ENCODE measurements around the gene UHRF1.
"Not testable (repeated sequence)": the region's sequence is repeated elsewhere in the genome, so short reads cannot be mapped to it uniquely, and the experiment has no call there.

The UHRF1 gene

GRCh38 chr19:4938461-4938860, 29.2 kb downstream of the UHRF1 start:
- DNase-seq = not testable (repeated sequence)

- no peak for DNase-seq
These were observed 30.2 kb downstream of the UHRF1 start for GRCh38 chr19:4939466-4939865.

- not testable (repeated sequence) for DNase-seq
These were observed 32.4 kb downstream of the UHRF1 start for GRCh38 chr19:4941638-4942169.

- not testable (repeated sequence) for DNase-seq
These were observed 41.3 kb downstream of the UHRF1 start for GRCh38 chr19:4950650-4951049.

GRCh38 chr19:4951656-4952055, 42.4 kb downstream of the UHRF1 start:
- no peak for DNase-seq

GRCh38 chr19:4952945-4953344, 43.6 kb downstream of the UHRF1 start:
- DNase-seq = no peak

GRCh38 chr19:4954320-4955149, 45.2 kb downstream of the UHRF1 start:
- DNase-seq = not testable (repeated sequence)

- DNase-seq = no peak
These were observed 46.0 kb downstream of the UHRF1 start for GRCh38 chr19:4955274-4955673.

- no peak for DNase-seq
These were observed 48.7 kb downstream of the UHRF1 start for GRCh38 chr19:4957981-4958380.

GRCh38 chr19:4962085-4962619, 52.9 kb downstream of the UHRF1 start:
- no peak for DNase-seq

- DNase-seq = no peak
These were observed 55.8 kb downstream of the UHRF1 start for GRCh38 chr19:4965061-4965460.

GRCh38 chr19:4966591-4966990, 57.3 kb downstream of the UHRF1 start:
- DNase-seq = no peak

- DNase-seq = no peak
These were observed 58.6 kb downstream of the UHRF1 start for GRCh38 chr19:4967738-4968461.

- peak; percentile 100 for DNase-seq
These were observed 59.4 kb downstream of the UHRF1 start, which contains the start of gene KDM4B for GRCh38 chr19:4968462-4969291. KDM4B (plus strand) TSS chr19:4969113; CDS start chr19:5032891, 63,778 bp downstream.

- no peak for DNase-seq
These were observed 60.0 kb downstream of the UHRF1 start for GRCh38 chr19:4969292-4969771.

- peak; percentile 13 for DNase-seq
These were observed 60.7 kb downstream of the UHRF1 start for GRCh38 chr19:4969772-4970531.

GRCh38 chr19:4970558-4971423, 61.5 kb downstream of the UHRF1 start:
- no peak for DNase-seq

- DNase-seq = peak; percentile 33
These were observed 62.1 kb downstream of the UHRF1 start for GRCh38 chr19:4971424-4971793.

GRCh38 chr19:4971816-4972495, 62.7 kb downstream of the UHRF1 start:
- no peak for DNase-seq

Data from CD4-positive, alpha-beta T cell treated with Interleukin-12 subunit alpha and Interleukin-12 subunit beta, for 1 hour (primary cell).